Thyroid gland (tissue), 4 donors: ENCODE results near the gene DEPDC4.

ENCODE experiments used
- CTCF ChIP-seq, 6 experiments: fragments of 200-600 bp in 3 of 6; fragments of 450-650 bp in 3 of 6; sonication (generic) in 3 of 6; IDR thresholded peaks; one replicate each; pipeline ENCODE4 v1.5.1; 2016 to 2019; ENCODE audit warnings: antibody characterized with exemption in 6 of 6, mild to moderate bottlenecking in 2 of 6, inconsistent platforms in 1 of 6, moderate library complexity in 1 of 6
- POLR2A ChIP-seq, 2 donors: fragments of 450-650 bp; IDR thresholded peaks; one replicate each; pipeline ENCODE4 v1.6.1; 2017; ENCODE audit warnings: antibody characterized with exemption in 2 of 2, mild to moderate bottlenecking in 2 of 2, moderate library complexity in 1 of 2

GRCh38 chr12:100219328-100220109, 47.4 kb downstream of the DEPDC4 start:
- TF ChIP-seq CTCF (IDR thresholded peaks at IDR 0.05): no peak
- TF ChIP-seq POLR2A (IDR thresholded peaks at IDR 0.05): no peak
